GM18519 (cell line): Measurements from ENCODE around the gene HLTF.
A peak's percentile ranks its signal among the peaks of the same experiment; 100 is the strongest.

Experiments used
- ATAC-seq: cut with Tn5 transposase; IDR thresholded peaks from one replicate; pipeline ENCODE4 v1.9.1; 2021; ENCODE audit warnings: mild to moderate bottlenecking, moderate library complexity; ENCODE audit not compliant: unreplicated experiment, low FRiP score

Gene HLTF

DNA sequence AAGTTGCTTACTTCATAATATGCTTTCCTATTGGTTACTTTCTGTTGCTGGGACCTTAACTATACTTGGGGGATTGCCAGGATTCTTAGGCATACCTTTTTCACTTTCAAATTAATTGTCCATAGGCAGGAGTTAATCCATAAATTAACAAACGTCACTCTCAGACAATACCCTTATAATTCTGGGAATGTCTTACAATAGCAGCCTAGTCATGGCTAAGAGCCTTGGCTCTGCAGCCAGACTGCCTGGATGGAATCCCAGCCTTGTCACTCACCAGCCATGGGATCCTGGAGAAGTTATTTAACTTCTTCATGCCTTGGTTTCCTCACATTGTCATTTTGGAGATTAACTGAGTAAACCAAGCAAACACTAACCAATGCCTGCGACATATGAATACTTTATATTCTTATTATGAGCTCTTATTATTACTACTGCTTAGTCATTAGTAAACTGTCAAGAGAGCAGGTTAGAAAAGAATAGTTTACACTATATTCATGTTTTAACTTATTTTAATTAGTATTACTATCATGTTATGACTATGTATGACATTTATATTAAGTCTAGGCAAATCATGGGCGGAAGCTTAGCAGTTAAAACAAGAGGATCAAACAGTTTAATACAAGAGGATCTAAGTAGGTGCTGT is 66.0 kb downstream of the HLTF start:
- no peak for ATAC-seq

DNA sequence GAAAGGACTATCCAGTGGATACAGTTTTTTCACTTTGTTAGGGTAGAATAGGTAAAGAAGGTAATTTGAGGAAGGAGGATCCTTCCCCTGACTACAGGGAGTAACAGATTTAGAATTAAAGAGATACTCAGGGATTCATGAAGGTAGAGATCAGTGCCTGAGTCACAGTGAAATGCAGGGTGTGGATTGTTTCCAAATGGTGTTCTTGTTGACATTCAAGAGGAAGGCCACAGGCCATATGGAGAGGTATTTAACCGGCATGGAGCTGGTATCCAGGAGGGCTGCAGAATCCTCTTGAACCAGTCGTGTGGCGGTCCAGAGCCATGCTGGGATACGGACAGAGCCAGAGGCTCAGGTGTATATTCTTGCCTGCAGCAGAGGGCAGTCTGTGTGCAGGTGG is 66.8 kb downstream of the HLTF start:
- no peak for ATAC-seq

DNA sequence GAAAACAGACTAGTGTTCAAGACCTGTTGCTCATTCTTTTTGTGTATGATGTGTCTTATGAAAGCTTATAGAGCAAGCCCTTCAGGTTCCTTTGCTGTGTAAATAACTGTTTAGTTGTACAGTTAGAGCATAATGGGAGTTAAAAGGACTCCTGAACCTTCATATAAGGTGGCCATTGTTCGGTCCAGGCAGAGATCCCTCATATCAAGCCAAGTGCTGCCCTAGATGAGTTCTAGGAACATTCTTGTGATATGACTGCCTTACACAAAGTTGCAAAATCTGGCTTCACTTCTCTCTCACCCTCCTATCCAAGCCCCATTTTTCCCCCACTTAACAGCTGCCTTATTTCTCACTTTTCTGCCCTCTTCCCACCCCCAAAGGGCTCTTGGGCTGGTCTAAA is 68.1 kb downstream of the HLTF start:
- no peak for ATAC-seq

DNA sequence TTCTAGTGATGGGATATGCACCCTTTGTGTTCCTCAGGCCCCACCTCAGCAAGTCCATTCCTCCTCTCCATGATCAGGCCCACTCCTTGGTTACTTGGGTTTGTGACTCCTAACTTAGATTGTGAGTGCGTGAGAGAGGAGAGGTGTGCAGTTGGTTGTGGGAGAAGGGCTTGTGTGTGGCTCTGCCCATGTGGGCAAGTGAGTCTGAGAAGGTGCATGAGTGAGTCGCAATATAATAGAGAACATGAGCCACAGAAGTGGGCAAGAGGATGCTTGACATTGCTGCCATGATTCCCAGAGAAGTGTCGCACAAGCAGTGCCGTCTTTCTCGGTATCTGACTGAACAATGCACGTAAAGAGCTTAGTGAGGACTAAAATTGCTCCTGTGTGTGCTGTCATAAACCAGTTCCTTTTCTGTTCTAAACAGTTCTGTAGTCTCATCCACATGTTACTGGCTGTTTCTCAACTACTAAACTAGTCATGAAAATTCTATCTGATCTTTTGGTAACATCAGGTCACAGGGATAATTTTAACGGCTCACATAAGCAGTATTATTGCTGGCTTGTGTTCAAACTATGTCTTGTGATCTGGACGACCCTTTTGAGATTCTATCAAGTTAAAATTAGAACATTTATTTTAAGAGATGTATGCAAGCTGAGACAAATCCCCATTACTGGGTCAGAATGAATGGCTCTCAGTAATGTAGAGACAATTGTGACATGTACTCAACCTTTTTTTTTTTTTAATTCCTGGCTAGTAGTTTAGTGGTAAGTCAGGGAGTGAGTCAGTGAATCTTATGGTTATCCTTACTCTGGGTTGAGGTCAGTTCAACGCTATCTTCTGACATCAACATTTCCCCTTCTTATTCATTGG is 69.4 kb downstream of the HLTF start:
- no peak for ATAC-seq

DNA sequence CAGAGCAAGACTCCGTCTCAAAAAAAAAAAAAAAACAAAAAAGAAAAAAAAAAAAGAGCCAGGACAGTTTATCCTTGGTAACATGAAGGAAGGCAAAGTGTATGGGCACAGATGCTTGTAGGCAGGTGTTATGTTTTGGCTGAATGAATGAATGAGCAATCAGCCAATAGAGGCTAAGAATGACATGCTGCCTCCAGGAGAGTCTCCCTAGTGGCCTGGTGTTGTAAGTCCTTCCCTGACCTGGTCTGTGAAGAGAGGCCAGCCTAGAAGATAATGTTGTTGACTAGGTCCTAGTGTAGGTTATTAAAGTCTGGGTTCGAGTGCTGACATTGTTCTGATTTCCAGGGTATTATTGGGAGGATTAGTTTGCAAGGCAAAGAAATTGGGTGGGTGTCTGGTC is 70.1 kb downstream of the HLTF start:
- ATAC-seq: no peak

DNA sequence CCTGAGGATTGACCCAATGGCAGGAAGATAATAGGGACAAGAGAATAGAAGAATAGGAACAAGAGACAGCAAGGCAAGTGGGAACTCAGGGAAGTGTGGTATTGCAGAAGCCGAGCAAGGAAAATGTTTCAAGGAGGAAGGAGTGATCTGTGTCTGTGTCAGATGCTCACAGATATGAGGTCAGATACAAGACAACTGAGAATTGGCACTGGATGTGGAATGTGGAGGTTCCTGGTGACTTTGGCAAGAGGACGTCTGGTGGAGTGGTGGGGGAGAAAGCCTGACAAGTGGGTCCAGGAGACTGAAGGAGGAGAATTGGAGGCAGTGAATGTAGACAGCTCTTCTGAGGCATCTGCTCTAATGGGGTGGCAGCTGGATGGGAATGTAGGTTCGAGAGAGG is 70.9 kb downstream of the HLTF start:
- ATAC-seq: no peak

DNA sequence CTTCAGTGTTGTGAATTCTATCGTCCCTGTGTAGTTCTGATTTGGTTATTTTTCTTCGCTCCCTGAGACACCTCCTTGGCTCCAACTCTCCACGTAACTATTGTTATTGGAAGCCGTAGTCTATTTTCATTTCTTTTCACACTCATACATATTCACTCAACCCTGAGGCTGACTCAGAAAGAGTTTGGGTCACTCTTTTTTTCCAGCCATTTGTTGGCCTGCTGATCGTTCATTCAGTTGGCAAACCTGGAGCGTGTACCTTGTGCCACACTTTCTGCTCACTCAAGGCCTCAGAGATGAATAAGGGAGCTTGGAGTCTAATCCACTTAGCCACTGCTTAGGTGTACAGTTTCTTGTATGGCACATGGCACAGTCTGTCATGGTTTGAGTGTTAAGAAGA is 72.6 kb downstream of the HLTF start:
- ATAC-seq: no peak

DNA sequence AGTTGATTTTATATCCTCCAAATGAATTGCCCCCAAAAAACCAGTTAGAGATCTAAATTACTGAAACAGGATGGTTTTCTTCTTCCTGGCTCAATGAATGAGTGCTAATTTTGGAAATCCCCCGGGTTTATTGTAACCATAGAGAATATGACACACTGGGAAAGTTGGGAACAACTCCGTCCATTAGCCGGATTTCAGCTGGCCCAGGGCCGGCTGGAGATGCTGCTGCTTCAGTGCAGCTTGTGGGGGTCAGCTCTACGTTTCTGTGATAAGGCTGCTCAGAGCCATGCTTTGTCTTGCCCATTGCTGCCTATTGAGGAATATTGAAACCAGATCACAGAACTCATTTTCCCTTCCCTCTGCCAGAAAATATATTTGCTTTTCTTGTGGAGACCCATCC is 74.7 kb downstream of the HLTF start:
- ATAC-seq: no peak

DNA sequence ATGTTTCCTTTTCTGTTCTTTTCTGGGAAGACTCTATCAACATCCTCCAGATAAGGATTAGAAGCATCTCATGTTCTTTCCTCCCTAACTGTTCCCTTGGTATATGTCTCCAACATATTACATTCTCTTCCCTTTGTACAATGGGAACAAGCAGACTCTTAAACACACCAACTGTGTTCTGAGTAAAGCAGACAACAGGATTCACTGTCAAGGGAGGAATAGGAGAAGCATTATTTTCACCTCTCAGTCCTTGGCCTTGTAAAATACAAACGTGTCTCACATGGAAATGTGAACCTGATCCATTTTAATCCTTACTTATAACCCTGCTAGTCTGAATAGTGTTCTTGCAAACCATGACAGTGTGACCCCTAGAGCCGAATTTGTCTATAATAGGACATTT is 75.4 kb downstream of the HLTF start:
- ATAC-seq: no peak

DNA sequence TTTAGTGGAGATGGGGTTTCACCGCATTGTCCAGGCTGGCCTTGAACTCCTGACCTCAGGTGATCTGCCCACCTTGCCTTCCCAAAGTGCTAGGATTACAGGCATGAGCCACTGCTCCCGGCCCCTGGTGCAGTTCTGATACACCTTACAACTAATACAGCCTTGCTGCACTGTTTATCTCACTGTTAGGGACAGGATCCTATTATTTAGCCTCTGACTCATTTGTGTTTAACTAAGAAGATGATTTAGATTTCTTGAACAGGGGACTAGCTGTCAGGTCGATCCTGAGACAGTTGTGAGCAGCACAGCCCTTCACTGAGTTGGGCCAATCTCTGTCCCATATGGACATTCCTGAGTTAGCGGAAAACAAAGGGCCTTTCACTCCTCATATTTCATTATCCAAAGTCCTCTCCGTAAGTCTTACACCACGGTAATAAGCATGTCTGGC is 75.8 kb downstream of the HLTF start:
- ATAC-seq: no peak

DNA sequence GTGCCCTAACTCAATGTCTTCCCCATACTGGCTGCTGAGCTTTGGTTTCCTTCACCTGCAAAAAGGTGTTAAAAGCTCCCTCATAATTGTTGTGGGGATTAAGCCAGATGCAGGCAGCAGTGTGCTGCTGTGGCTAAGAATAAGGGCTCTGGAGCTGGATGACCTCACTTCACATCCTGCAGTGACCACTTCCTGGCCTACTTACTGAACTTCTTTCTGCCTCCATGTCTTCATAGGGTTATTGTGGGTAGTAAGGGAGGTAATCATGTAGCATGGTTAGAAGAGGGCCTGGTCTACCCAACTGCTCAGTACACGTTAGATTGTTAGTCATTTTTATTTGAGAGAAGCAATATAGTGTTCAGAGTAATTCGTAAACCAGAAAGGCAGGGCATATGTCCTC is 76.6 kb downstream of the HLTF start:
- peak; percentile 75 for ATAC-seq

DNA sequence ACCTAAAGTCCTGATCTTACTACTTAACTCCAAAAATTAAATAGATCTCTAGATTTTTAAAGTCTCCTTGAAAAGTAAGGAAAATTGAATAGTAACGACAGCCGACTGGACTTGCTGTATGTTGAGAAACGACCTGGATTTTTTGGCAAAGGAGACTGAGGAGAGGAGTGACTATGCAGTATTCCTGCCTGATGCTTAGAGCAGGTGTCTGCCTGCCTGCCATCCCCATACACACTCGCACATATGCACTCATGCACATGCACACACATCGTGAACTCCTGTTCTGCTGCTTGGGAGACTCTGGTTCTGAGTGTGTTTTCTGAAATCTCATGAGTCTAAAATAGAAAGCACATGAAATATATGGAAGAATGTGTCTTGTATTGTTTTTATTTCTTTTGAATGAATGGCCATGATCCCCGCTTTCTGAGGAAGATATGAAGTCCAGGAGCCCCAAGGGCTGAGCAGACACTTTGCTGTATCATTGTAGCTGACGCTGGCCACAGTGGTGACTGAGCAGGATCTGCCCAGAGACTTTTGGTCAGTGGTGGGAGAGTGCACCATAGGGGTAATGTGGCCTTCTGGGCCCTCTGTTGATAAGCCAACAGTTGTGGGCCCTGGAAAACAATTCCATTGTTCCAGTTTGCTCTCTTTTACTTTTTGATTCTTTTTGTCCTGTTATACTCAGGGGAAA is 78.6 kb downstream of the HLTF start:
- ATAC-seq: no peak

DNA sequence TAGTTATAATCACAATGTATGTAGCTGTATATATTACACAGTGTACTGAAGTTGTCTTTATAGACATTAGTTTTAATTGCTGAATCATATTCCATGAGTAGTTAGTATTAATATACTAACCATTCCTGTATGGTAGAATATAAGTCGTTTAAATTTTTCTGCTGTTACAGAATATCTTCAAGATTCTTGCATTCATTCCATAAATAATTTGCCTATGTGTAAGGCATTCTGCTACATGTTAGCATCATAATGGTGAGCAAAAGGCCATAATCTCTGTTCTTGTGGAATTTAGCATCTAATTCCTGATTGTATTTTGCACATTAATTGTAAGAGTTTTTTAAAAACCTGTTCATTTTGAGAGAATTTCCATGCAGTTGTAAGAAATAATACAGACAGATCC is 80.9 kb downstream of the HLTF start:
- no peak for ATAC-seq

DNA sequence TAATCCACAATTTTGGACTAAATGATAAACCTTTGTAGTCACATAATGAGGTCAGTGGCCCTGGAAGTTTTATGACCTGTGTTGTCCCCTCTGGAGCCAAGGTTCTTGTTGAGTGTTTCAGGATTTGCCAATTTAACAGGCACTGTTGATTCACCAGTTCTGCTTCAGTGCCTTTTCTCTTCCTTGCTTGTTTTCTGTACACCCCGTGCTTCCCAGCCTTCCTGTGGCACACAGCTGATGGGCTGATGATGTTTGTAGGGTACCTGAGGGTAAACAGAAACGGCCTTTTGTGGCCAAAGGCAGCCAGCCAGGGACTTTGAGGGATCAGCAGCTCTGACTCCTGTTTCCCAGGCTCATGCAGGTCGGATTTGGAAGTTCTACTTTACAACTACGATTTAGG is 81.7 kb downstream of the HLTF start:
- ATAC-seq: no peak

DNA sequence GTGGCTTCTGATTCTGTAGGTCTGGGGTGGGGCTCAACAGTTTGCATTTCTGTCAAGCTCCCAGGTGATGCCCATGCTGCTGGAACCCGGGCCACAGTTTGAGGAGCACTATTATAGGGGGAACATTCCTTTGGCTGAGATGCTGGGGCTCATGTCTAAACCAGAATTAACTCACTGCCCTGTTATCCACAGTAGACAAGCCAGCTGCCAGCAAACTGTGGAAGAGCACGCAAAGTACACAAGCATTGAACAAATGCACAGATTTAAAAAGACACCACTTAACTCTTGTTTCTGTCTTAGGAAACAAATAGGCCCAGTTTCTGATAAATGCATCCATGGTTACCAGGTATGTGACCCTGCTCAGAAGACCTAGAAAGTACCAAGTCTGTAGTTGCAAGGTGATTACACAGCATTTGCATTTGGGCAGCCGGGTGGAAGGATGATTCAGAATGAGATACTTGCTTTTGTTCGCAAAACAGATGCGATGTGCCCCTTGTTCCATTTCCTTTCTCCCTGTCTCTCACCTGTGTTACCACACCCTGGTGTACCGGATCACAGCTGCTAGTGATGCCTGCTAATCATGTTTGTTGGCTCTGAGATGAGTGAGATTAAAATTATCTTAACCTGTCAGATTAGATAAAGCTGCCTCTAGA is 82.6 kb downstream of the HLTF start:
- ATAC-seq: peak; percentile 69

DNA sequence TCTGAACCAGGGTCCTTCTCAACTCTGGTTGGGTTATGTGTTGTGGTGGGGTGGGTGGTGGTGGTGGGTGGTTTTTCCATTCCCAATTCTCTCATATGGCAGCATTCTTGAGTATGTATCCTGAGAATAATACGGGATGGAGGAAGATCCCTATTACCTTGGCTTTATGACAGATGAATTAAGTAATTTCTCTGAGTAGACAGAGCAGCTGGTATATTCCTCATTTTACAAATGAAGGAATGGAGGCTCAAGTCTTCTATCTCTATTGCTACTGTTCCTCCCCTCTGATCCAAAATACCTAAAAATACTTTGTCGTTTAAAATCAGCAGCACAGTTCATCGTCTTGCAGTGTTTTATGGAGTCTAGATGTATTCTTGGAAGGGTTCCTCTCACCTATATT is 84.6 kb downstream of the HLTF start:
- no peak for ATAC-seq

DNA sequence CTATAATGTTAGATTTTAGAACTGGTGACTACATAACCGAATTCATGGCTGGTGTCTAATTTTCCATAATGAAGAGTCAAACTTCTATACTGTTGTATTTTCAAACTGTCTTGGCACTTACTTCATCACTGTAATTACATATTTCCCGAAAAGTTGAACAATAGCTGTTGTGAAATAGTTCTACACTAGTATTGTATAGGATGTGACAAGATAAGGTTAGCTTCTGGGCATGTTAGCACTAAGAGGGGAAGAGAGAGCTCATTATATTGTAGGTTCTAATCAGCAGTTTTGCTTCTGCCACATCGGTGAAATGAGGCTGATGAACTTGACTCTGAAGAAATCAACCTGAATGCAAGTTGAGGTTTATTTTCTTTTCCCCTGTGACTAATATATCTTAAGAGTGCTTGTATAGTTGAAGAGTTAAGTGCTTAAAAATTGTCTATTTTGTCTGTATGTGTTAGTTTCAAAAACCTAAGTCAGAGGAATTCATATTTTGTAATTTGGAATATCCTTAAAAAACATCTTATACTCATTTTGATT is 86.1 kb downstream of the HLTF start:
- no peak for ATAC-seq

DNA sequence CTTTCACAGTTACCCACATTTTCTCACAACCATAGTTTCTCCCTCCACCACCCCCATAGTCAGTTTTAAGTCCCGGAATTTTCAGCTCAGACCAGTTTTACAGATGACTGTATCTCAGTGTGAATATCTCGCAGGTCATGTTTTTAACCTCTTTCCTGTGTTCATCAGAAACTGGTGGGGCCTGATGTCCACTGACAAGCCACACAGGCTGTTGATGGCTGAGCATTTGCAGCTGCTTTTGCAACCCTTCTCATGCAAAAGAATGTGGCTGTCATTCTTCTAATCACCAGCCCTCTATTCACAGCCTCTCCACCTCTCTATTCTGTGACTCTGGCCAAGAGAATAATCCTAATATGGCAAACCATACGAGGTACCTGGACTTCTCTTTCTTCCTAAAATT is 86.5 kb downstream of the HLTF start:
- ATAC-seq: no peak

DNA sequence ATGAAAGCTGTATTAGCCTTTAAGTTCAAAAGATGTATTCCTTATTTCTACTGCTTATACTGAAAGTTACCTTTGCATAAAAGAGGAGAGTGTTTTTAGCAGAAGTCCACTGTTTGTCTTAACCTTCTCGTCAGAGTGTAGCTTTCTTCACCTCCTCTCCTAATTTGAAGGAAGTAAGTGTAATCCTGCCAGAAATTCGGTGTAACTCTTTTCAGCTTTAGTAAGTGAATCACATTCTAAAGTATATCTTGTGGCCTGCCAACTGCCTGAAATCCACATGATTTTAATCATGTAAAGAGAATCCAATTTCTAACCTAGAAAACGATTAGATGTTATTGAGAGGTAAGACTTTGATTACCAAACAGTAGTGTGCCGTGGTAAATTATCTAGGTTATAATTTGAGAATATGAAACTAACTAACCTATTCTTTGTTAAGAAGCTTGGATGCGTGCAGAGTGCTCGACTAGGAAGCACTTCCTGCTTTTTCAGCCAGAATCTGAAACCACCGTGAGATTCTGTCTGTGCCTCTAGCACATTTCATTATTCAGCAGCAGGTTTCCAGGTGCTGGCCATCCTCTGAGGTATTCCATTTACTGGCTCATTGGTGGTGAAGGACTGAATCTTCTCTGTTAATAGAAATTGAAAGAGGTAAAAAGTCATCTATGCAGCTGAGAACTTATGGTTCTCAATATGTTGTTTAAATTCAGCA is 87.5 kb downstream of the HLTF start:
- ATAC-seq: peak; percentile 44

DNA sequence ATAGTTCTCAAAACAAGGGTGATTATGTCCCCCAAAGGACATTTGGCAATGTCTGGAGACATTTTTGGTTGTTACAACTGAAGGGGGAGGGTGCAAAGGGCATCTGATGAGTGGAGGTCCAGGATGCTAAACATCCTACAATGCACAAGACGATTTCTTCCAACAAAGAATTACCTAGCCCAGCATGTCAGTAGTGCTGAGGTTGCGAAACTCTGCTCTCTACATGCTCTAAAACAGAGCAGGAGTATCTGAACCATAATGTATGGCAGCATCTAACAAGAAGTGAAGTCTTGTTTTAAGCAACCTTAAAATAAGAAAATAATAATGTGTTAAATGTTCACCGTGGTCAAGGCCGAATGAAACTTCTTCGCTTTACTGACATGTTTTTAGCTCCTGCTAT is 88.0 kb downstream of the HLTF start:
- no peak for ATAC-seq
